Uterus (tissue), 4 donors: ENCODE results near the gene LIMK2. TPM values are rescaled to one million over a fixed set of nuclear protein-coding genes. Genes with fewer than 3 reads are reported as not detected.
A peak's percentile ranks its signal among the peaks of the same experiment; 100 is the strongest.

Experiments
- DNase-seq, 2 donors: peaks; one replicate each; pipeline ENCODE4 v3.0.0-alpha.2; 2019 to 2020
- H3K27ac ChIP-seq, 2 donors: fragments of 200-600 bp; sonication (generic); 1 replicate in 1 of 2; 2 replicates in 1 of 2; pipeline ENCODE4 v1.5.1; 2016 to 2018
- H3K27me3 ChIP-seq, 2 donors: fragments of 200-600 bp; sonication (generic); one replicate each; pipeline ENCODE4 v1.5.1; 2018 to 2019; ENCODE audit warnings: control low read depth in 1 of 2
- H3K36me3 ChIP-seq, 2 donors: fragments of 200-600 bp; sonication (generic); one replicate each; pipeline ENCODE4 v1.5.1; 2019; ENCODE audit warnings: control low read depth in 1 of 2
- H3K4me1 ChIP-seq, 2 donors: fragments of 200-600 bp; sonication (generic); one replicate each; pipeline ENCODE4 v1.5.1; 2018 to 2019; ENCODE audit warnings: control low read depth in 1 of 2
- H3K4me3 ChIP-seq, 2 donors: fragments of 200-600 bp; sonication (generic); 1 replicate in 1 of 2; 2 replicates in 1 of 2; pipeline ENCODE4 v1.5.1; 2018 to 2019; ENCODE audit warnings: mild to moderate bottlenecking in 1 of 2
- H3K9me3 ChIP-seq, 2 donors: fragments of 200-600 bp; sonication (generic); one replicate each; pipeline ENCODE4 v1.5.1; 2019; ENCODE audit warnings: control low read depth in 1 of 2
- CTCF ChIP-seq, 4 experiments: fragments of 200-600 bp in 2 of 4; fragments of 450-650 bp in 2 of 4; sonication (generic) in 2 of 4; IDR thresholded peaks; one replicate each; pipeline ENCODE4 v1.5.1; 2016 to 2019; ENCODE audit warnings: antibody characterized with exemption in 4 of 4, mild to moderate bottlenecking in 2 of 4, moderate library complexity in 1 of 4
- POLR2A ChIP-seq, 2 donors: fragments of 450-650 bp; IDR thresholded peaks; one replicate each; pipeline ENCODE4 v1.6.1; 2016; ENCODE audit warnings: antibody characterized with exemption in 2 of 2, mild to moderate bottlenecking in 1 of 2, moderate library complexity in 1 of 2
- intact Hi-C: fragments of 100-400 bp; cut with DNase I; formaldehyde crosslinking; loops from one replicate; pipeline ENCODE4 v1.15.1; 2023; ENCODE audit warnings: low total_unique reads
- total RNA-seq, 4 donors: library from RNA; depleted of rRNA in 3 of 4; stranded (reverse); fragments of >200 nt in 3 of 4; gene quantifications; one replicate each; pipeline versions ENCODE4 v1.1.0 to v1.2.4, GENCODE V29; 2014 to 2023
- donor health status: DM: yes; HTN: yes; CAD: no.

Gene LIMK2
- total RNA-seq, 4 donors from 2014 or later = 7.2 to 52.0 (median 22.1) TPM

- TF ChIP-seq CTCF (IDR thresholded peaks at IDR 0.05) (no peak), POLR2A (IDR thresholded peaks at IDR 0.05) (no peak)
- H3K4me3 ChIP-seq = no peak overlapping the region
- no peaks in the 10 kb centered on the region for H3K36me3 ChIP-seq
- no peaks in the 10 kb centered on the region for H3K9me3 ChIP-seq
- intact Hi-C loops = no loop called here
- H3K27ac ChIP-seq = no peak overlapping the region
- no peak for DNase-seq
- H3K27me3 ChIP-seq = no peaks in the 10 kb centered on the region
- H3K4me1 ChIP-seq = no peaks in the 10 kb centered on the region
These were observed 69.6 kb downstream of the LIMK2 start for GRCh38 chr22:31281733-31282132.

- no peak for TF ChIP-seq CTCF (IDR thresholded peaks at IDR 0.05)
- no peak for TF ChIP-seq POLR2A (IDR thresholded peaks at IDR 0.05)
- no peaks in the 10 kb centered on the region for H3K27me3 ChIP-seq
- no peak overlapping the region for H3K4me3 ChIP-seq
- no peak overlapping the region for H3K27ac ChIP-seq
- no peaks in the 10 kb centered on the region for H3K4me1 ChIP-seq
- H3K9me3 ChIP-seq = no peaks in the 10 kb centered on the region
- no peak for DNase-seq
- intact Hi-C loops = no loop called here
- H3K36me3 ChIP-seq = no peaks in the 10 kb centered on the region
These were observed 70.8 kb downstream of the LIMK2 start for GRCh38 chr22:31282748-31283468.

GRCh38 chr22:31284281-31285155 lies 72.4 kb downstream of the LIMK2 start:
- Histone ChIP-seq H3K4me3 (no peak overlapping the region), H3K4me1 (peaks cover 0 to 11% of the 10 kb centered on the region in 2 donors), H3K27me3 (no peaks in the 10 kb centered on the region), H3K36me3 (no peaks in the 10 kb centered on the region), H3K27ac (peak overlapping the region; percentile 37 to 100), H3K9me3 (no peaks in the 10 kb centered on the region)
- intact Hi-C loops = no loop called here
- DNase-seq = no peak
- no peak for TF ChIP-seq POLR2A (IDR thresholded peaks at IDR 0.05)
- no peak for TF ChIP-seq CTCF (IDR thresholded peaks at IDR 0.05)

GRCh38 chr22:31286360-31287255 lies 74.5 kb downstream of the LIMK2 start:
- no peaks in the 10 kb centered on the region for H3K27me3 ChIP-seq
- no peaks in the 10 kb centered on the region for H3K9me3 ChIP-seq
- no peaks in the 10 kb centered on the region for H3K36me3 ChIP-seq

More at GRCh38 chr22:31286360-31287255, 74.5 kb downstream of the LIMK2 start:
- TF ChIP-seq POLR2A (IDR thresholded peaks at IDR 0.05) (no peak), CTCF (IDR thresholded peaks at IDR 0.05) (no peak)
- Histone ChIP-seq H3K27ac (peak overlapping the region; percentile 1 to 100), H3K4me3 (no peak overlapping the region), H3K4me1 (peaks cover 0 to 15% of the 10 kb centered on the region in 2 donors)
- DNase-seq = peak in 1 of 2 donors; percentile 32
- intact Hi-C loops = no loop called here
